B cell (primary cell): ENCODE measurements around the gene IFNG. TPM values are rescaled to one million over a fixed set of nuclear protein-coding genes. Genes with fewer than 3 reads are reported as not detected.

Experiments used
- ATAC-seq: fragments of 200-7000 bp; cut with Tn5 transposase; one replicate; pipeline ENCODE4 v1.10.0; 2021; ENCODE audit warnings: low read depth, mild to moderate bottlenecking, moderate number of reproducible peaks, moderate library complexity
- CTCF ChIA-PET: fragments of 350-600 bp; sonication (Branson Sonifier 250); formaldehyde crosslinking; loops from one replicate; lab custom pipeline; 2021; ENCODE audit warnings: antibody characterized with exemption, inconsistent platforms; lab: Charles Lee
- POLR2A ChIA-PET: fragments of 350-600 bp; sonication (Branson Sonifier 250); formaldehyde crosslinking; loops from one replicate; lab custom pipeline; 2021; ENCODE audit warnings: antibody characterized with exemption; lab: Charles Lee
- DNase-seq: peaks from one replicate; pipeline ENCODE4 v3.0.0; 2013
- H2AFZ ChIP-seq: 2 replicates; pipeline ENCODE4 v1.6.1; 2012; ENCODE audit warnings: mild to moderate bottlenecking, low read depth, low read length; ENCODE audit not compliant: insufficient read depth, poor library complexity, severe bottlenecking
- H3K27ac ChIP-seq, 2 donors: 1 replicate in 1 of 2; 2 replicates in 1 of 2; pipeline ENCODE4 v1.5.1; 2012 to 2013; ENCODE audit warnings: low read length in 2 of 2, mild to moderate bottlenecking in 2 of 2, moderate library complexity in 1 of 2
- H3K27me3 ChIP-seq, 4 experiments: fragments of 200-600 bp in 1 of 4; sonication (generic) in 1 of 4; replicated peaks in 1 of 4; 1 replicate in 2 of 4; 2 replicates in 2 of 4; pipeline versions ENCODE4 v1.6.1 to v1.7.0; 2013 to 2016; ENCODE audit warnings: low read length in 3 of 4, mild to moderate bottlenecking in 2 of 4, mixed read lengths in 1 of 4, moderate library complexity in 1 of 4; ENCODE audit not compliant: insufficient read depth in 4 of 4, control insufficient read depth in 3 of 4; ENCODE audit errors: control extremely low read depth in 1 of 4
- H3K36me3 ChIP-seq, 2 experiments: replicated peaks in 1 of 2; 1 replicate in 1 of 2; 2 replicates in 1 of 2; pipeline versions ENCODE4 v1.6.1 to v1.7.1; 2013; ENCODE audit warnings: low read length in 1 of 2; ENCODE audit not compliant: insufficient read depth in 2 of 2, control insufficient read depth in 1 of 2; ENCODE audit errors: control extremely low read depth in 1 of 2, extremely low read depth in 1 of 2
- H3K4me1 ChIP-seq, 2 donors: fragments of 200-600 bp in 1 of 2; sonication (generic) in 1 of 2; 1 replicate in 1 of 2; 2 replicates in 1 of 2; pipeline versions ENCODE4 v1.5.1 to v1.6.1; 2013 to 2017; ENCODE audit warnings: low read length in 2 of 2; ENCODE audit not compliant: control insufficient read depth in 2 of 2, insufficient read depth in 2 of 2
- H3K4me2 ChIP-seq: replicated peaks from 2 replicates; pipeline ENCODE3; 2012; ENCODE audit warnings: mild to moderate bottlenecking, low read depth, low read length; ENCODE audit not compliant: poor library complexity, severe bottlenecking
- H3K4me3 ChIP-seq, 5 experiments: fragments of 200-600 bp in 1 of 5; sonication (generic) in 1 of 5; 1 replicate in 3 of 5; 2 replicates in 2 of 5; pipeline versions ENCODE4 v1.5.1 to v1.7.0; 2011 to 2016; ENCODE audit warnings: low read length in 4 of 5, mild to moderate bottlenecking in 4 of 5, low read depth in 2 of 5, control low read depth in 1 of 5, moderate library complexity in 1 of 5; ENCODE audit not compliant: insufficient read depth in 1 of 5; ENCODE audit errors: control extremely low read depth in 1 of 5, extremely low read depth in 1 of 5
- H3K79me2 ChIP-seq: fragments of 200-600 bp; sonication (generic); one replicate; pipeline ENCODE4 v1.6.0; 2016; ENCODE audit warnings: low read length; ENCODE audit not compliant: control insufficient read depth, insufficient read depth
- H3K9ac ChIP-seq: fragments of 200-600 bp; sonication (generic); 2 replicates; pipeline ENCODE4 v1.6.1; 2017; ENCODE audit warnings: mild to moderate bottlenecking, low read length, moderate library complexity
- H3K9me3 ChIP-seq, 3 donors: one replicate each; pipeline versions ENCODE4 v1.6.1 to v1.7.1; 2013; ENCODE audit warnings: low read length in 2 of 3; ENCODE audit not compliant: control insufficient read depth in 2 of 3, insufficient read depth in 1 of 3; ENCODE audit errors: control extremely low read depth in 1 of 3
- H4K20me1 ChIP-seq: 2 replicates; pipeline ENCODE4 v1.6.0; 2012; ENCODE audit warnings: mild to moderate bottlenecking, low read length; ENCODE audit not compliant: insufficient read depth, control insufficient read depth, poor library complexity, severe bottlenecking
- H3K27ac Mint-ChIP-seq: one replicate; pipeline ENCODE4 v1.8.0; 2021; ENCODE audit warnings: mixed read lengths
- H3K27me3 Mint-ChIP-seq: one replicate; pipeline ENCODE4 v1.8.0; 2021; ENCODE audit warnings: mixed read lengths
- H3K4me1 Mint-ChIP-seq: one replicate; pipeline ENCODE4 v1.8.0; 2021; ENCODE audit warnings: mixed read lengths
- H3K4me3 Mint-ChIP-seq: one replicate; pipeline ENCODE4 v1.8.0; 2021; ENCODE audit warnings: mixed read lengths
- H3K9me3 Mint-ChIP-seq: one replicate; pipeline ENCODE4 v1.8.0; 2022; ENCODE audit warnings: mixed read lengths; ENCODE audit not compliant: insufficient read depth
- CTCF ChIP-seq: fragments of 200-600 bp; IDR thresholded peaks from one replicate; pipeline ENCODE4 v1.8.0; 2022; ENCODE audit warnings: antibody characterized with exemption, mild to moderate bottlenecking
- EZH2 ChIP-seq: IDR thresholded peaks from 2 replicates; pipeline ENCODE4 v1.6.1; 2012; ENCODE audit warnings: borderline replicate concordance, low read depth, mild to moderate bottlenecking, moderate library complexity, low read length; ENCODE audit not compliant: insufficient read depth, poor library complexity, severe bottlenecking
- WGBS: methylation state at CpG from one replicate; pipeline ENCODE4 v1.1.5; 2013; ENCODE audit warnings: missing lambda C conversion rate; ENCODE audit not compliant: insufficient coverage; 5-methylcytosine and 5-hydroxymethylcytosine counted together
- intact Hi-C: fragments of 100-400 bp; cut with micrococcal nuclease; formaldehyde crosslinking; loops from one replicate; pipeline ENCODE4 v1.10.0; 2022
- polyA plus RNA-seq: library from polyadenylated mRNA; depleted of rRNA; stranded (reverse); fragments of >200 nt; gene quantifications from 2 replicates; pipeline ENCODE4 v1.2.3, GENCODE V29; 2012
- total RNA-seq, 2 donors: library from RNA; stranded (reverse); fragments of 120-200 nt in 1 of 2; gene quantifications; 1 replicate in 1 of 2; 2 replicates in 1 of 2; pipeline versions ENCODE4 v1.2.3 to v1.2.4, GENCODE V29; 2013 to 2022

The IFNG gene
- total and polyA plus RNA-seq, 2 donors (not counting 1 experiment from before 2014, with no cell fraction given): 0.24 TPM; not detected in 1

- Histone ChIP-seq H3K9me3 (no peaks in the 10 kb centered on the region), H3K36me3 (no peaks in the 10 kb centered on the region), H4K20me1 (no peaks in the 10 kb centered on the region), H2AFZ (no peak overlapping the region), H3K9ac (no peak overlapping the region), H3K4me3 (no peak overlapping the region), H3K4me2 (no peak overlapping the region), H3K27ac (no peak overlapping the region), H3K79me2 (no peaks in the 10 kb centered on the region), H3K27me3 (no peaks in the 10 kb centered on the region), H3K4me1 (no peaks in the 10 kb centered on the region)
- Mint-ChIP-seq H3K27me3 (no peaks in the 10 kb centered on the region), H3K4me3 (no peak overlapping the region), H3K4me1 (peaks cover 1% of the 10 kb centered on the region), H3K27ac (no peak overlapping the region), H3K9me3 (no peaks in the 10 kb centered on the region)
- ChIA-PET POLR2A (no interaction called here), CTCF (no interaction called here)
- TF ChIP-seq EZH2: no peak
- 100% methylated on average over 1 of the region's 1 CpG for WGBS
- intact Hi-C loops: no loop called here
- DNase-seq: no peak
- no peak for ATAC-seq
These were observed 19.6 kb downstream of the IFNG start for GRCh38 chr12:68139941-68140340.

GRCh38 chr12:68139001-68139400 lies 20.5 kb downstream of the IFNG start:
- POLR2A ChIA-PET: no interaction called here
- Mint-ChIP-seq H3K27me3 (no peaks in the 10 kb centered on the region), H3K9me3 (no peaks in the 10 kb centered on the region), H3K4me1 (peaks cover 1% of the 10 kb centered on the region), H3K4me3 (no peak overlapping the region), H3K27ac (no peak overlapping the region)
- no peaks in the 10 kb centered on the region for H3K27me3 ChIP-seq
- DNase-seq: no peak
- WGBS: no CpG with 5 or more reads among the region's 1 CpG
- CTCF ChIA-PET: no interaction called here
- no peak for ATAC-seq
- H3K79me2 ChIP-seq: no peaks in the 10 kb centered on the region
- no peaks in the 10 kb centered on the region for H3K4me1 ChIP-seq
- no peak overlapping the region for H3K9ac ChIP-seq
- no peak overlapping the region for H3K4me3 ChIP-seq
- H3K4me2 ChIP-seq: no peak overlapping the region
- no peaks in the 10 kb centered on the region for H4K20me1 ChIP-seq
- no peaks in the 10 kb centered on the region for H3K9me3 ChIP-seq
- no peak overlapping the region for H3K27ac ChIP-seq
- H3K36me3 ChIP-seq: no peaks in the 10 kb centered on the region
- intact Hi-C loops: no loop called here
- TF ChIP-seq CTCF (no peak), EZH2 (no peak)
- H2AFZ ChIP-seq: no peak overlapping the region
